Adipocyte (in vitro differentiated cells): ENCODE measurements around the gene CCDC197.

Experiments
- DNase-seq: peaks from one replicate; pipeline ENCODE4 v3.0.0-alpha.2; 2015; ENCODE audit warnings: low read depth
- H3K27me3 ChIP-seq: replicated peaks from 2 replicates; pipeline ENCODE4 v1.7.0; 2013; ENCODE audit warnings: mild to moderate bottlenecking, low read length, moderate library complexity; ENCODE audit not compliant: control insufficient read depth, insufficient read depth
- H3K36me3 ChIP-seq: 2 replicates; pipeline ENCODE4 v1.7.0; 2013; ENCODE audit warnings: low read length, mild to moderate bottlenecking, moderate library complexity; ENCODE audit not compliant: control insufficient read depth, insufficient read depth, severe bottlenecking
- H3K4me1 ChIP-seq: 2 replicates; pipeline ENCODE4 v1.7.0; 2013; ENCODE audit warnings: mild to moderate bottlenecking, low read length, moderate library complexity; ENCODE audit not compliant: control insufficient read depth, insufficient read depth
- H3K4me3 ChIP-seq: 2 replicates; pipeline ENCODE4 v1.7.0; 2013; ENCODE audit warnings: mild to moderate bottlenecking, low read length, moderate library complexity
- H3K9ac ChIP-seq: 2 replicates; pipeline ENCODE4 v1.7.0; 2013; ENCODE audit warnings: mild to moderate bottlenecking, low read length, moderate library complexity
- H3K9me3 ChIP-seq: 2 replicates; pipeline ENCODE4 v1.7.0; 2013; ENCODE audit warnings: mild to moderate bottlenecking, low read length, moderate library complexity; ENCODE audit not compliant: control insufficient read depth

Gene CCDC197

GRCh38 chr14:94008234-94008633, 11.1 kb downstream of the CCDC197 start:
- H3K36me3 ChIP-seq, result no peaks in the 10 kb centered on the region
- H3K4me1 ChIP-seq, result no peaks in the 10 kb centered on the region
- DNase-seq, result no peak
- no peak overlapping the region for H3K4me3 ChIP-seq
- H3K9me3 ChIP-seq, result no peaks in the 10 kb centered on the region
- no peak overlapping the region for H3K9ac ChIP-seq
- peaks cover 50% of the 10 kb centered on the region for H3K27me3 ChIP-seq

- Histone ChIP-seq H3K9me3 (no peaks in the 10 kb centered on the region), H3K4me3 (no peak overlapping the region), H3K9ac (no peak overlapping the region), H3K4me1 (no peaks in the 10 kb centered on the region), H3K27me3 (peaks cover 37% of the 10 kb centered on the region), H3K36me3 (no peaks in the 10 kb centered on the region)
- peak; percentile 64 for DNase-seq
These were observed 12.7 kb downstream of the CCDC197 start for GRCh38 chr14:94009767-94010166.

GRCh38 chr14:94010625-94011024, 13.5 kb downstream of the CCDC197 start:
- no peak overlapping the region for H3K9ac ChIP-seq
- no peak overlapping the region for H3K4me3 ChIP-seq
- no peak for DNase-seq
- no peaks in the 10 kb centered on the region for H3K4me1 ChIP-seq
- no peaks in the 10 kb centered on the region for H3K36me3 ChIP-seq
- H3K9me3 ChIP-seq, result peaks cover 5% of the 10 kb centered on the region
- peaks cover 28% of the 10 kb centered on the region for H3K27me3 ChIP-seq

DNA sequence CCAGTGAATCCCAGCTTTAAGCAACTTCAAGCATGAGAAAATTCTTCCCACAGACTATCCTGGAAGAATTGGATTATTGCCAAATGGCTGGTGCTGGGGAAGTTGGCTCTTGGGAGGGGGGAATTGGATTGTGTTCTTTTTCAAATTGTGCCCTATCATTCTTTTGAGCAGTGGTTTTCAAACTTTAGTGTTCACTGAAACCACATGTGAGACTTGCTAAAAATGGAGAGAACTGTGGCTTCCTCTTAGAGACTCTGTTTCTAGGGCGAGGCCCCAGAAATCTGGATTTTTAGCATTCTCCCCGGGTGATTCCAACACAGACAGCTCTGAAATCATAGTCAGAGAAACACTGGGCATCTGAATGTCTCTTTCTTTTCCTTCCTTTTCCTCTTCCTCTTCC, 14.7 kb downstream of the CCDC197 start:
- peaks cover 33% of the 10 kb centered on the region for H3K27me3 ChIP-seq
- peaks cover 6% of the 10 kb centered on the region for H3K9me3 ChIP-seq
- H3K36me3 ChIP-seq, result no peaks in the 10 kb centered on the region
- H3K4me1 ChIP-seq, result no peaks in the 10 kb centered on the region
- DNase-seq, result peak; percentile 62
- H3K4me3 ChIP-seq, result no peak overlapping the region
- no peak overlapping the region for H3K9ac ChIP-seq

- H3K36me3 ChIP-seq, result no peaks in the 10 kb centered on the region
- H3K9me3 ChIP-seq, result peaks cover 6% of the 10 kb centered on the region
- H3K4me3 ChIP-seq, result no peak overlapping the region
- no peak for DNase-seq
- H3K27me3 ChIP-seq, result peaks cover 33% of the 10 kb centered on the region
- no peaks in the 10 kb centered on the region for H3K4me1 ChIP-seq
- no peak overlapping the region for H3K9ac ChIP-seq
These were observed 17.3 kb downstream of the CCDC197 start for GRCh38 chr14:94014382-94014781.

DNA sequence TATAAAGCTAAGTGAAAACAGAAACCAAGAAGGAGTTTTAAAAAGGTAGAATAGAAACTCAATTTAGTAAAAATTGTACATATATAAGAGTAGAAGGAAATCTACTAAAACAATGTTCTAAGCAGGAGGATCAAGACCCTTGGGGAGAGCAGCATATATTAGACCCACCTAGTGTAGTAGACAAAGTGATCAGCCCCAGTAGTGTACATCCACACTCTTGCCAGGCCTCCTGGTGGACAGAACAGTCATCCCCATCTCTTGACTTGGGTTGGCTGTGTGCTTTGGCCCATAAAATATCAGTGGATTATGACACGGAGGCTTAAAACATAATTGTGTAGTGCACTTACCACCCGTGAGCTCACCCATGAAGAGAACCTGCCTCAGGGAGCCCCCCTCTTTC, 18.1 kb downstream of the CCDC197 start:
- H3K36me3 ChIP-seq, result no peaks in the 10 kb centered on the region
- peaks cover 6% of the 10 kb centered on the region for H3K9me3 ChIP-seq
- H3K9ac ChIP-seq, result no peak overlapping the region
- no peaks in the 10 kb centered on the region for H3K4me1 ChIP-seq
- no peak overlapping the region for H3K4me3 ChIP-seq
- no peak for DNase-seq
- peaks cover 33% of the 10 kb centered on the region for H3K27me3 ChIP-seq

DNA sequence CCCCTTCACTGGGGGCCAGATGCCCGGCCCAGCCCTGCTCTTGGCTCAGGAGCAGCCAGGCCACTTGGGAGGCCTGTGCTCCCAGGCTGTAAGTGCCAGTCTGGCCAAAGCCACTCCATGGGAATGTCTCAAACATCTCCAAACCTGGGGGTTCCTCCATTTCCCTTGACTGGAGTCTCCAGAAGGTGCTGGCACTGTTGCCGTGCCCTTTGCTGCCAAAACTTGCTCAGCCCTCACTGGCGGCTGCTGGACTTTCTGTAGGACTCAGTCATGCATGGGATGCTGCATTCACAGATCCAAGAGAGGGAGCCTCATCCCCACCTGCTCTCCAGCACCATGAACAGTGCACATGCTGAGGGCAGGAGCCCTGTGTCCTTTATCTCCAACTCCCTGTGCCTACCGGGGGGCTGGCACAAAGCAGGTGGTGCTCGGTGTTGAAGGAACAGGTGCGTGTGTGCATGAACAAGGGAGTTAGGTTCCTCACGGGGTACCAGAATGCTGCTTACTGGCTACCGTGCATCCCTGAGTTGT, 19.4 kb downstream of the CCDC197 start:
- Histone ChIP-seq H3K4me1 (no peaks in the 10 kb centered on the region), H3K9ac (no peak overlapping the region)

DNA sequence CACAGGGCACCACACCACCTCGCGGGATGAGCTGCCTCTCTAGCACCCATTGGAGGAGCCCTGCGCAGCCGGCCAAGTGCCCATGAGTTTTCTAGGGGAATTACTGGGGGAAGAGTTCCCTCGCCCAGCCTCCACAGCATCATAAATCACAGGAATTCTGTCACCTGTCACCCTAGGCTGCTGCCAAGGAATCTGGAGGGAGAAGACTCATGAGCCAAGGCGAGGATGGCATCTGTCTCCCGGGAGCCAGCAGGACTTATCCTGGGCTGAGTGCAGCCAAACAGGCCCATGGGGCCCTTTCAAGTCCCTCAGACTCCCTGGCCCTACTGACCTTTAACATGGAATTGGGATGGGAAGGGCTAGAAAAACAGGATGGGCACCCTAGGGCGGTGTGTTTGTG, 21.2 kb downstream of the CCDC197 start:
- H3K36me3 ChIP-seq, result no peaks in the 10 kb centered on the region
- no peak for DNase-seq
- H3K9me3 ChIP-seq, result peaks cover 6% of the 10 kb centered on the region

More for the DNA sequence above, 19.4 kb downstream of the CCDC197 start:
- Histone ChIP-seq H3K4me3 (no peak overlapping the region), H3K9me3 (peaks cover 6% of the 10 kb centered on the region), H3K36me3 (no peaks in the 10 kb centered on the region), H3K27me3 (peaks cover 24% of the 10 kb centered on the region)
- no peak for DNase-seq

DNA sequence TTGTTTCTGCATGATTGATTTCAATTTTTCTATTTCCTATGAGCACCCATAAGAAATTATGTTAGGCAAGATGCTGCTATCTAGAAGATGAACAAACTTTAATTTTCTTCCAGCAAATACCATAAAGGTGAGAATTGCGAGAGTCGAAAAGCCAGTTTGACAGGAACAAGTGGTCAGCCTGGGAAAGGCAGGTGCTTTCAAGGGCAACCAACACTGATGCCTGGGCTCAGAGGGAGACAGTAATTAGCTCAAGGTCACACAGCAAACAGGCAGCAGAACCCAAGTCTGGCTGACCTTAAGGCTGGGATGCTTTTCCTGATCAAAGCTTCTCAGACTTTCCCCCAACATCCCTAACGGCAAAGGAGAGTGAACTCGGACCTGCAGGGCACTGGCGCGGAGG, 22.2 kb downstream of the CCDC197 start:
- Histone ChIP-seq H3K4me1 (peaks cover 3% of the 10 kb centered on the region), H3K9me3 (peaks cover 6% of the 10 kb centered on the region), H3K36me3 (no peaks in the 10 kb centered on the region), H3K4me3 (no peak overlapping the region), H3K9ac (no peak overlapping the region), H3K27me3 (peaks cover 24% of the 10 kb centered on the region)
- no peak for DNase-seq

More for the DNA sequence above, 21.2 kb downstream of the CCDC197 start:
- Histone ChIP-seq H3K4me3 (no peak overlapping the region), H3K4me1 (peaks cover 3% of the 10 kb centered on the region), H3K27me3 (peaks cover 24% of the 10 kb centered on the region), H3K9ac (no peak overlapping the region)

DNA sequence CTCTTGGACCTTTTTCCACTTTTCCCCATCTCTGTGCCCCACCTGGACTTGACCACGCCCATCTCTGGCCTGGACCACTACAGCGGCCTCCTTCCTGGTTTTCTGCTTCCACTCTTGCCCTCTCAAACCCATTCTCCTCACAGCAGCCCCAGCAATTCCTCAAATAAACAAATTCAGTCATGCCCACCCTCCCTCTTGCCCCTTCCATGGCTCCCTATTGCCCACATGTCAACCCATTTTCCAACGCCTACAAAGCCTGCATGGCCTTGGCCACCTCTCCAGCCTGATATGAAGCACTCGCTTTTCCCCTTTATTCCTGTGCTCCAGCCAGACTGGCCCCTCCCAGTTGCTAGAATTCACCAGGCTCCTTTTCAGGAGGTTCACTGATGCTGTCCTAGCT, 23.2 kb downstream of the CCDC197 start:
- no peak overlapping the region for H3K4me3 ChIP-seq
- no peak overlapping the region for H3K9ac ChIP-seq
- H3K27me3 ChIP-seq, result peaks cover 24% of the 10 kb centered on the region
- H3K9me3 ChIP-seq, result peaks cover 5% of the 10 kb centered on the region
- H3K36me3 ChIP-seq, result no peaks in the 10 kb centered on the region
- no peak for DNase-seq
- H3K4me1 ChIP-seq, result peaks cover 3% of the 10 kb centered on the region

- H3K9ac ChIP-seq, result no peak overlapping the region
- H3K4me3 ChIP-seq, result no peak overlapping the region
- DNase-seq, result no peak
- peaks cover 22% of the 10 kb centered on the region for H3K27me3 ChIP-seq
- H3K9me3 ChIP-seq, result no peaks in the 10 kb centered on the region
- no peaks in the 10 kb centered on the region for H3K36me3 ChIP-seq
- peaks cover 3% of the 10 kb centered on the region for H3K4me1 ChIP-seq
These were observed 23.9 kb downstream of the CCDC197 start for GRCh38 chr14:94021001-94021400.
